ENCODE results near the gene DHX16.
"Not testable (repeated sequence)": the region's sequence is repeated elsewhere in the genome, so short reads cannot be mapped to it uniquely, and the experiment has no call there.

The DHX16 gene

DNA sequence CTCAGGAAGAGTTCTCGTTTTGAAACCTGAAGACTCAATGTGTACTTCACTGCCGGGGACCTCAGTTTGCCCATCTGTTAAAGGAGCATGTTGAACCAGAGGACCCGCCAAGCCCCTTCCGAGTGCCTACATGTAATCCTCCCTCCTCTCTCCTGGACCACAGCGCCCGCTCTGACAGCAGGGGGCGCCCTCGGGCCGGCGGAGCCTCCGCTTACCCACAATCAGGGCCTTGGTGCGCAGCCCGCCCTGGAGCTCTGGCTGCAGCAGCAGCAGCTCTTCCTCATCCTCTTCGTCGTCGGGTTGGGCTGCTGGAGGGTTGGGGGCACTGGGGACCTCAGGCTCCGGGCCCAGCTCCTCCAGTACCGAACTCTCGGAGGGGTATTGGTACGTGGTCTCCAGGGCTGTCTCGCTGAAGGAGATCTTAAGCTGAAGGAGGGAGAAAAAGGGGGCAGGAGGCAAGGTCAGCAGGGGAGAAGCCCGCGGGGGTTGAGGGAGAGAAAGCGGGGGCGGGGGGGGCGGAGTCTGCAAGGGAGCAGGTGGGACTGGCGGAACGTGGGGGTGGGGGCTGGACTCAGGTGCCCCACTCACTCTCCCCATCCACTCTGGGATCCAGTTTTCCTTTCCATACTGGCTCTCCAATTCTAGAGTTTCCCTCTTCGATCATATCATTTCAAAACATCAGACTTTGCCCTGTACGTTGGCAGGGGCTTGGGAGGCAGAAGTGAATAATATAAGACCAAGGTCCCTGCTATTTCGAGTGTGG lies 6.3 kb upstream of the DHX16 start:
- peak; percentile 87 for DNase-seq

DNA sequence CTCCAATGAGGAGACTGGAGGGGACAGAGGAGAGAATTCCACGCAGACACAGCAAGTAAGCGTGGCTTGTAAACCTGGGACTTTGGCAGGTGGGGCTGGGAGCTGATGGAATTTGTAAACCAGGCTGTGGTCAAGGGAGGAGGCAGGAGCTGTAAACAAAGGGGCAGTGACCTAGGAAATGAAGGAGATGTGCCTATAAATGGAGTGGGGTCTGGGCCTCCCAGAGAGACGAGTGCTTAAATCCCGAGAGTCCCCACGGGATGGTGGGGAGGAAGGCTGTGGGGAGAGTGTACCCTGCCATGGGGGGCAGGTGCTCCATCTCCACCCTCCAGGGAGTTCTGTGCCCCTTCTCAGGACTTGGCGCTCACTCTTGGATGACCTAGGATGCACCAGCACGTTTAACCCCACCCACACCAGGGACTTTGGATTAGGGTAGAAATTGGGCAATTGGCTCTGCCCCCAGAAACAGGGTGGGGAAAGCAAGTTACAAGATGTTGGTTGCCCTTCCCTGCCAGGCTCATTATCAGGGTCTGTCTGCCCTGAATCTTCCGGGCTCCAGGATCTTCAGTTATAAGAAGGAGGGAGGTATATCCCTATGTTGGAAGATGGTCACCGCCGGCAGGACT lies 4.0 kb upstream of the DHX16 start:
- no peak for DNase-seq

DNA sequence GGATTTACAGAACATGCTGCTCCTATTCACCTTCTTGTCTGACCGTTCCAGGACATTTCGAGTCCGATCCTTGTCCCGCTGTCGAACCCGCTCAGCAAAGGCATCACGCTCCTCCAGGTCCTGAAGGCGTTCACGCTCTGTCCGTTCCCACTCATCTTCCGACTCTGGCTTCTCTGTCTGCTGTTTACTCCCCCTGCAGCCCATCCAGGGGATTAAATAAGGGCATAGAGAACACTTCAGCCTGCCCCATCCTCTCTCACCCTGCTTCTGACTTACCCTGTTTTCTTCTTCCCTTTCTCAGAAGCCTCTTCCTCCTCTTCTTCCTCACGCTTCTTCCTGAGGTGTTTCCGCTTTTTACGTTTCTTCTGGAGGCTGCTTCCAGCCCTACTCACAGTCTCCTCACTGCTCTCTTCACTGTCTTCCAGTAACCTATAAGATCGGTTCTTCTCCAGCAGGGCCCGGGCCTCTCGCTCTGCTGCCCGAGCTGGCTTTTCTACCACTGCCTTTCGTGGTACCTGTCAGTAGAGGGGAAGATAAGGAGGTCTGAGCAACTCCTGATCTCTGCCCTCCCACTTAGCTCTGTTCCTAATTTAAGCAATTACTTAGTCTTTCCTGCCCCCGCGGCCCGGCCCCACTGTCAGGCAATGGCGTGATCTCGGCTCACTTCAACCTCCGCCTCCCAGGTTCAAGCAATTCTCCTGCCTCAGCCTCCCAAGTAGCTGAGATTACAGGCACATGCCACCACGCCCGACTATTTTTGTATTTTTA lies 1.9 kb downstream of the DHX16 start:
- DNase-seq = no peak

DNA sequence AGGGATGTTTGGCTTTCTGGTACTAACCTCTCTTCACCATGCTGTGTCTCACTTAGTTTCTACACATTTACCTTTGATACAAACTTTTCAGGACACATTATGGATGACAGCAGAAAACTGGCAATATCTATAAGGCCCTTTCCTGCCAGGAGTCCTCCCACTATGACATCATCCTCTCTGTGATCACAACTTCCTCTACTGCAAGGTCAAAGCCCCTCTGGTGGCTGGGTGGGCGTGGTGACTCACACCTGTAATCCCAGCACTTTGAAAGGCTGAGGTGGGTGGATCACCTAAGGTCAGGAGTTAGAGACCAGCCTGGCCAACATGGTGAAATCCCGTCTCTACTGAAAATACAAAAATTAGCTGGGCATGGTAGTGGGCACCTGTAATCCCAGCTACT lies 6.5 kb downstream of the DHX16 start:
- not testable (repeated sequence) for DNase-seq

DNA sequence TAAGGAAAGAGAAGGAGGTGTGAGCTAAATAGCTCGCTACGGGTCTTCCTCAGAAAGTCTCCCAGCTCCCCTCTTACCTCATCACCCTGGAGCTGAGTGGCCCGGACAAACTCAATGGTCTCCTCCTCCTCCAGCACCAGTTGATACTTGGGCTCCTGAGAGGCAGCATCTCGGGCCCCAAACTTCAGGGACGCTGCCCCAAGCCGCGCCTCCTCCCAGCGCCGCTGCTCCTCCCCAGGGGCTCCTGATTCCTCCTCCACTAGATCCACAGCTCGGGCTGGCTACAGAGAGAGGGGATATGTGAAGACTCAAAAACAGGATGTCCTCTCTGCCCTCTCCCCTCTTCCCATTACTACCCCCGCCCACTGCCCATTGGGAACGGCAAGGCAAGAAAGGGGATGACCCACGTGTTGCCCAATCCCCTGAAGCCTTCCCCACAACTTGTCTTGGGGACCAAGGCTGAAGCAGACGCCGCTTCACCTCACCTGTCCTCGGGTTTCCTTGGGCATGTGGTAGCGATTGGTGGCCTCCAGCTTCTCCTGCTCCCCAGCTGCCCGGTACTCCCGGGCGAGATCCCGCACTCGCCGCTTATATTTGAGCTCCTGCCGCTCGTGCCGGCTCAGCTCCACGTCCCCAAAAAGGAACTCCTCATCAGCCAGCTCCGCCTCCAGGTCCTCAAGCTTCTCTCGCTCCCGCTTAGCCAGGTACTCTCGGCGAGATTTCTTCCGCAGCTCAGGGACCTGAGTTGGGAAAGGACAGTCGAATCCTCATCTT lies 7.6 kb downstream of the DHX16 start:
- no peak for DNase-seq

DNA sequence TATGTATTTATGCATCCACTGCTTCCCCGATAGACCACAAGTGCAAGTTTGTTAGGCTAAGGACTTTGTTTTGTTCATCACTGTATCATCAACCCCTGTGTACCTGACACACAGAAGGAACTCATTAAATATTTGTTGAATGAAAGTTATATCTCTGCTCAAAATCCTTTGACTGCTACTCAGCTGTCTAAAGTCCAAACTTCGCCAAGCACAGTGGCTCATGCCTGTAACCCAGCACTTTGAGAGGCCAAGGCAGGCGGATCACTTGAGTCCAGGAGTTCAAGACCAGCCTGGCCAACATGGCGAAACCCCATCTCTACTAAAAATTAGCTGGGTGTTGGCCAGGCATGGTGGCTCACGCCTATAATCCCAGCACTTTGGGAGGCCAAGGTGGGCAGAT lies 14.9 kb downstream of the DHX16 start:
- not testable (repeated sequence) for DNase-seq

DNA sequence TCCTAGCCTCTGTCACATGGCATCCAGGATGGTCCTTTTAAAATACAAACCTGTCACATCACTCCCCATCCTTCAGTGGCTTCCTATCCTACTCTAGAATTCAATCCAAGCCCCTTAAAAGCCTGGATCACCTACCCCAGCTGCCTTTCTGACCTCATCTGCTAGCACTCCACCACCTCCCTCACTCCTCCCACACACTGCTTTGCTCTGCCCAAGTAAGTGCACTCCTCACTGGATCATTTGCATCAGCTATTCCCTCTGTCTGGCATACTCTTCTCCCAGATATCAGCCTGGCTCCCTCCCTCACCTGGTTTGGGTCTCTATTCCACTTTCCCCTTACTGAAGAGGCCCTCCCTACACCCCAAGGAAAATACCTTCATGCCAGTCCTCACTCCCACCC lies 15.4 kb downstream of the DHX16 start:
- DNase-seq = no peak

DNA sequence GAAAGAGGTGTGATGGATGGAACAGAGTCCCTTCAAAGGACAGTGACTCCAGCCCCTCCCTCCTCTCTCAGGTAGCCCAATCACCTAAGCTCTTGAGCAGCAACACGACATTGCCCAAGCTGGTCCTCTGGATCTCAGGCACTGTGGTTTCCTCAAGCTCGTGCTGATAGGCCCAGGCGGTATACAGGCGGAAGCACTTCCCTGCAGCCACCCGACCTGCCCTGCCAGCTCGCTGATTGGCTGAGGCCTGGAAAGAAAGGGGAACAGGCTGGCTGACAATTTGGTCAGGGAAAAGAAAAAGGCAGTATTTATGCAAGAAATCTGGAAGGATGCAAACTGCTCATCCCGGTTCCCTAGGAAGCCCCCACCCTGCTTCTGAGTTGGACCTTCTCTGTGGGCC lies 16.3 kb downstream of the DHX16 start:
- DNase-seq = peak; percentile 5

DNA sequence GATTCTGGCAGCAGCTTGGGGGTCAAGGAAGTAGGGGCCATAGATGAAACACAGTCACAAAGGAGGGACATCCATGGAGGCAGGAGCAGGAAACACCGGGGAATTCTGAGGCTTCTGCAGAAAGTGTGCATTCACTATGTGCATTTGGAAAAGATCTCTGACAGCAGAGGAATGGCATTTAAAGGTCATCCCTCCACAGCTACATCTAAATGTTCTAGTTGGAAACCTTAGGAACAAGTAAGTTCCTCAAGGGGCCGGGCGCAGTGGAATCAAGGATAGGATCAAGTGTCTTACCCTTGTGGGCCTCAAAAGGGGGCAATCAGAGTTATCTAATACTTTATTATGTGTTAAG lies 17.1 kb downstream of the DHX16 start:
- DNase-seq = no peak

DNA sequence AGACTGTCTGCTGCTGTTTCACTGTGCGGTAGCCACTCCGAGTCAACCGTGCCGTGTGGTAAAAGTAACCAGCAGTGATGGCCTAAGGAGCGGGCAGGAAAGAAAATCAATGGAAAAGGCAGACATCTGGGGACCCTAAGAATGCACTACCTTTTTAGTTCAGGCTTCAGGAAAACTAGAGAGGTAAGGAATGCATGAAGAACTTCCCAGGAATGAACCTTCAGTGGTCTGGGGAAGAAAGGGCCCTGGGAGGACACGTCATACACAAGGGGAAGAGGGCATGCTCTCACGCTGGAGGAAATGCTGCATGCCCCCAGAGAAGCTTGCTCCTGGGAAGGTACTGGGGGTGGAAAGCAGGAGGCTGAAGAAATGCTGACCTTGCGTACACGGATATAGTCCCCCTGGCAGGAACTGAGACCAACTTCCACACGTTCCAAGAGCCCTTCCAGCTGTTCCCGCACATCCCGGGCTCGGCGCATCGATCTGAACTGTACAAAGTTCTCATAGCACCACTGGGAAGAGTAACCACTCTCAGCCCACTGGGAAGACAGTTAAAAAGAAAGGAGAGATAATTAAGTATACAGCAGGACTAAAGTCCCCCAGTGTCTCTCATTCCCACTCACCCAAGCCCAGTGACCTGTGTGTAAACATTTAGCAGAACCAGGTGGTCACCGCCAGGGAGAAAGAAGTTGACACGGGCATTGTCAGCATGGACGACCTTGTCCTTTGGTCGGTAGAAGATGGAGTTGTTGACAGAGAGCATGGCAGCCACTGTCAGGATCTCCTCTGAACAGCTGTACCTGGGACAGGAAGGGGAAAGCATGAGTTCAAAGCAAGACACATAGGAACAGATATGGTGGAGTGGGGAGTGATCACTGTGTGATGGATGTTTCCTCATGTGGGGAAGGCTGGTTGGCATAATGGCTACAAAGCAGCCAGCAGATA lies 17.7 kb downstream of the DHX16 start:
- DNase-seq = no peak

DNA sequence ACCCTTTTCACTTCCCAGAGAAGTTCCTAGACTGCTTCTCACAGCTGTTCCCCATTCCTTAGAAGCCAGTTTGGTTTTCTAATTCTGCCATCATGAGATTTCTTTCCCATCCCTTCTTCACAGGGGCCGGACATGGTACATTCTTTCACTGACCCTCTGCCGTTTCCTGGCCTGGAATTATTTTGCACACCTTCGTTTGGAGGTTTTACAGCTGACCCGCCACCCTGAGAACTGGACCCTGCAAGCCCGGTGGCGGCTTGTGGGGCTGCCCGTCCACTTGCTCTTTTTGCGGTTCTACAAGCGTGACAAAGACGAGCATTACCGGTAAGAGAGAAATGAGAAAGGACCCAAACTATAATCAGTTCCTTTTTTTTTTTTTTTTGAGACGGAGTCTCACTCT lies 21.7 kb downstream of the DHX16 start:
- no peak for DNase-seq

DNA sequence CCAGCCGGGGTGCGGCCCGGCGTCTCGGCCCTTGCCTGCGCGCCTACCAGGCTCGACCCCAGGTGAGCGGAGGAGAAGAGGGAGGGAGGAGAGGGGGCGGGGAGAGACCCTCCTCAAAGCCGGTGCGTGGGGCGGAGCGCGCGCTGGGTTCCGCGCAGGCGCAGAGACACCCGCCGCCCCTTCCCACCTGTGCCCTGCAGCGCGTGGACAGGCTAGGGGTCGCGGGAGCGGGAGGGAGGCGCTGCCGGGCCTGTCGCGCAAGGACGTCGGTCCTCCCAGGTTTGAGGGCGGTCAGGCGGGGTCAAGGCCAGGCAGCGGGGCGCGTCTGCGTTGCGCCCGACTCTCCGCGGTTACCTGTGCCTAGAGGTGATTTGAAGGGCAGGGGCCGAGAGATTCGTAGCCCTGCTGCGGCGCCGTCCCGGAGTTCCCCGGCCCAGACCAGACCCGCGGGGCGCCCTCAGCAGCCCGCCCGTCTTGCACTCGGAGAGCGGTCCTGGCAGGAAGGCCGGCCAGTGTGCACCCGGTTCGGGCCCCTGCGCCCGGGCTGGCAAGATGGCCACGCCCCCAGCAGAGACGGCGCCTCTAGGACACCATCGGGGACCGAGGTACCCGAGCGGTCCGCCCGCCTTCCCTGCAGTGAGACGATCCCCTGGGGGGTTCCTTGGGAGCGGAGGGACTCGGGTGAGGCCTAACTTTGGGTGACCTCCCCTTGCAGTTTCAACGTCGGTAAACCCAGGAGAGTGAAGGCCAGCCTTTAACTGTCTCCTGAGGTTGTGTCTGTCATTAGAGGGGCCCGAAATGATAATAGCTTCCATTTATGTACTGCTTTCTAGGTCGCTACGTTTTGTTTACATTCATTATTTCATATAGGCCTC lies 25.3 kb downstream of the DHX16 start:
- DNase-seq = peak; percentile 62

DNA sequence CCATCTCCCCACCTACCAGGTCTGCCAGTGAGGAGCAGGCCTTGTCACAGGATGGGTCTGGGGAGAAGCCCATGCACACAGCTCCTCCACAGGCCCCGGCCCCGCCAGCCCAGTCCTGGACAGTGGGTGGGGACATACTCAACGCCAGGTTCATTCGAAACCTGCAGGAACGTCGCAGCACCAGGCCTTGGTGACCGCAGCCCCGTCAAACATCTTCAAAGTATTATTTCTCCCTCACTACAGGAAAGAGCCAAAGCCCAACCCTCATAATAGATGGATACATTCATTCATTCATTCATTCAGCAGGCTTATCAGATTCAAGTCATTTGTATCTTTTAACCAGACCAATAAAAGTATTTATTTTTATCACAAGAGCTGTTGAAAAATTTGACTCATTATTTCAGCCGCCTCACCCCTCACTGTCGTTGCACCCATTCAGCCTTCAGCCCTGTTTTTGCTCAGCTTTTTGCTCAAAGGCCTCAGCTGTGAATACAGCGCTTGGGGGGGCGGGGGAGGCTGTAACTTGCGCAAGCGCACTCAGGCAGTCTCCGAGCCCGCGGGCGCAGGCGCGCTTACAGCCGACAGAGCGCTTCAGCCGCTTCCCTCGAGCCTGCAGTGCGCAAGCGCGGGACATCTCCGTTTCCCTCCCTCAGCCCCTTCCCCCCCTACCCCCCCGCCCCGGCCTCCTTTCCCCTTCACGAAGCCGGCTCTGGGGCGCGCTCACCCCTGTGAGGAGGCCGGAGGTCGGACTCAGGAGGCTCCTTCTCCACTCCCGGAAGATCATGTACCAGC lies 26.2 kb downstream of the DHX16 start, which contains the start of gene C6orf136:
Gene C6orf136, plus strand, starts transcription at position 684 of the 792 bp plus-strand sequence. Its CDS starts 99 bp downstream, at position 783.
- peak; percentile 95 for DNase-seq

DNA sequence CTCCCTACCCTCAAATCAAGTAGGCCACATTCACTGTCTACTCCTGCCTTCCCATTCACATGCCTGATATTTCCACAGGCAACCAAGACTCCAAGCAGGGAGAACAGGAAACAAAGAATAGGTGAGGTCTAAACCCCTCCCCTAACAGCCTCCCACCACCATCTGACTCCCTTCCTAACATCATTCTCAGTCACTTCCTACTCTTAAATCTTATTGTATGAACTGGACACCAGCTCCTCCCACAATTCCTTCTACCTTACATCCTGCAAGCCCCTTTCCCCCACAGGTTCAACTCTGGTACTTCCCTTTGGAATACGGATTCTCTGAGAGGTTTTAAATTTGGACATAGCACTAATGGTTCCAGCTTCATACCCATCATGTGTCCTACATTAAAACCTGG lies 26.8 kb downstream of the DHX16 start:
- no peak for DNase-seq

DNA sequence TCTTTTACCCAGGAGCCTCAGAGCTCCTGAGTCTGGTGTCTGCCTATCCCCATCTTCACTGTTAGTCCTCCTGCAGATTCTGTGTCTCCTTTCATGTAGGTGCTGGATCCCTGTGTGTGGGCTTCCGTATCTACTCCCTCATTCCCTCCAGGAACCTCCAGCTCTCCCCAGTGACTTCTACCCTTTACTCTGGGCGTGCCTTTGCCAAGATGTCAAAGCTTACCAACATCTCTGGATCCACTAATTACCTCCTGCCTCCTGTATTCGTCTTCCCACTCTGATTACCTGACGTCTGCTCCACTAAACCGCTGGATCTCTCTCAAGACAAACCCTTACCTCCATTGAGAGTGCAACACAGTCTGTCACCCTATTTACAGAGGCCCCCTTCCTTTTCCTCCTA lies 28.0 kb downstream of the DHX16 start:
- no peak for DNase-seq

DNA sequence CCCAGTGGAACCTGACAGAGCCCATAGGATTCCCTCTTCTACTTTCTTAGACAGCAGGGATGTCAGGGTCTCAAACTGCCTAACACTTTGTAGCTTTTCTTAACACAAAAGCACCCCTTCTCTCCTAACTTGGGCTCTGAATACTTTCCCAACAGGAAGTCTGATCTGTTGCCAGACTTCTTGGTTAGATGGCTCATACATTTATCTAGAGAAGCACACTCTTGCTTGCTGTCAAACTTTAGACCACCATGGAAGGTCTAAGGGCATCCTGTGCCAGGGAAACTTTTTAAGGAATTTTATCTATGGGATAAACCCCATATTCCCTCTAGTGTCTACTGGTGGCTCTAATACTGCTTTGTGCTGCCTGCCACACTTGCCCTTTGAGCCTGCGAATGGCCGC lies 29.1 kb downstream of the DHX16 start:
- no peak for DNase-seq

DNA sequence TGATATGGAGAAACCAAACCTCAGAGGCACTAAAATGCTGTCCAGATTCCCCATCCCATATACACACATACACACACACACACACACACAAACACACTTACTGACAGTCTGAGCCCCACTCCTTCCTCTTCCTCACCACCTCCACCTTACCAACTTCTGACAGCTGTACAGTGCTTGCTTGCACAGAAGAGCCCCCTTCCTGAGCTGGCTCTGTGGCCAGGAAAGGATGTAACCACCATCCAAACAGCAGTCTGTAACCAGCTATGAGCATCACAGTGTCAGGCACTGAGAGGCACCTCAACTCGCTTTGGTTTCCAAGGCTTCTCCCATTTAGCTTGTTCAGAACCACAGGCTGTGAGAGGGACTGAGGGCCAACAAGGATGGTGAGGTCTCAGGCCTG lies 31.8 kb downstream of the DHX16 start:
- no peak for DNase-seq

DNA sequence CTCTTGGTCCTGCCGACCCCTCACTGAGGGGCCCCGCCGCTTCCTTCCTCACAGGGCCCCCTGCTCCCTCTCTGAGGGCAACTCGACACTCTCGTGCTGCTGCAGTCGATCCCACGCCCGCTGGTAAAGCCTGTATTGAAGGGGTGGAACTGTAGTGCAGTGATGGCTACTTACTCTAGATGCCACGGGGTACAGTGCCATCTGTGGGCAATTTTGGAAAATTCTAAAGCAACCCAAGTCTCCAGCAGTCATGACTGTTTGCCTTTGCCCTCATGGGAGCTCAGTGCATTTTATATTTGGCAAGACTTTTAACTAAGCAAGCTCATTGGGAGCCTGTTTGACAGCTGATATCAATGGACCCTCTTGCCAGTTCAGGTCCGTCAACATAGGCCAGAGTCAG lies 32.3 kb downstream of the DHX16 start:
- no peak for DNase-seq

DNA sequence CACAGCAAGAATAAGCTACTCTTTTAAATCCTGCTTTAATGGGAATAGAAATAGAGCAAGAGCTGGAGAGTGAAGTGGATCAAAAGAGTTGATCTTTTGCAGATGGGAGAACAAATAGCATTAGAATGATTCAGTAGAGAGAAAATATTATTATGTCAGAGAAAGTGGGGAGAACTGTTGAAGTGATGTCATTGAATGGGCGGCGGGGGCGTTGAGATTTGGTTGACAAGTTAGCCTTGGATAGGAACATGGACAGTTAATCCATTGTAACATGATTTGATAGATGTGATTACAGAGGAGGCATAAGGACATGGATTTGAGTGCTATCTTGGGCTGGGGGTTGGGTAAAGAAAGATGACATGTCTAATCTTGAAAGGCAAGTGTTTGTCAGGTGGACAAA lies 37.0 kb downstream of the DHX16 start:
- DNase-seq = no peak
